NCI-H460 (cell line): ENCODE data around the gene GMEB2. TPM values are rescaled to one million over a fixed set of nuclear protein-coding genes. Genes with fewer than 3 reads are reported as not detected.
"Not testable (repeated sequence)": the region's sequence is repeated elsewhere in the genome, so short reads cannot be mapped to it uniquely, and the experiment has no call there.

Experiments used
- DNase-seq: peaks from one replicate; pipeline ENCODE4 v3.0.0-alpha.2; 2016; ENCODE audit warnings: low read depth; ENCODE audit errors: extremely low read depth
- total RNA-seq: library from RNA; depleted of rRNA; stranded (reverse); fragments of >200 nt; shearing (Covaris generic); gene quantifications from 2 replicates; pipeline ENCODE4 v1.2.3, GENCODE V29; 2014

GMEB2 gene
- total RNA-seq, 1 experiment from 2014 or later: 13.1 TPM

GRCh38 chr20:63657937-63658748 lies 31.2 kb upstream of the GMEB2 start, which contains the start of gene RTEL1:
RTEL1 (plus strand) TSS chr20:63658312; CDS start chr20:63659403, 1,091 bp downstream.
- DNase-seq: peak; percentile 83

DNA sequence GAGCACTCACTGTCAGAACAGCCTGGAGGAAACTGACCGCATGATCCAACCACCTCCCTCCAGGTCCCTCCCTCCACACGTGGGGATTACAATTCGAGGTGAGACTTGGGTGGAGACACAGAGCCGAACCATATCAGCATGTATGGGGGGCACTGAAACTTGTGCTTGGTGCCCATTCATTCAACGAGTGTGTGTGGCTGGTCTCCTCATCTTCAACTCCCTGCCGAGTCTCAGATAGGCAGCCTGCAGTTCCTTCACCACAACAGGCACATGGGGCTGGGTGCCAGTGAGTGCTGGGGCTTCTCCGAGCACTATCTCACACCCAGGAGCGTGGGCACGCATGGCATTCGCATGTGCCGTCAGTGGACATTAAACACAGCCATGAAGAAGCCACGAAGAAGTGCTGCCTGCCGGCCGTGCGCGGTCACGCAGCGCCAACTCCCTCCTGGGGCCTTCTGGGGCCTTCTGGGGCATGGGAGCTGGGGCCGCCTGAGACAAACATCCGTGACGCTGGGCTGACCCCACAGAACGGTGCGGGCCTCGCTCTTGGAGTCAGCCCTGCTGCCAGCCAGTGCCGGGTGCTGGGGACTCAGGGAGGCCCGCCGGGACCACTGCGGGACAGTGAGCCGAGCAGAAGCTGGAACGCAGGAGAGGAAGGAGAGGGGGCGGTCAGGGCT lies 30.5 kb upstream of the GMEB2 start:
- no peak for DNase-seq

DNA sequence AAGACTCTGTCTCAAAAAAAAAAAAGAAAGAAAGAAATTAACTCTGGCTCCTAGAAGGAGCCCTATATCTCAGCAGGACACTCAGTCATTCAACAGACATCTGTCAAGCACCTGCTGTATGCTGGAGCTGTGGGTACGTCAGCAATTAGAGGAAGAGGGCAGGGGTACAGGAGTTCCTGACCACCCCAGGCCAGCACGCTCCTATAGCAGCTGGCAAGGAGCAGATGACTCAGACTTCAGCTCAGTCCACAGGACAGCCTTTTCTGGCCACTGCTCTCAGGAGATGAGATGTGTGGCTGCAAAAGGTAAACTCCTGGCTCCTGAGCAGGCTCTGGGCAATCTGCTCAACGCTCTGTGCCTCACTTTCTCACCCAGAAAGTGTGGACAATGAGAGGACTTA lies 29.6 kb upstream of the GMEB2 start:
- no peak for DNase-seq

DNA sequence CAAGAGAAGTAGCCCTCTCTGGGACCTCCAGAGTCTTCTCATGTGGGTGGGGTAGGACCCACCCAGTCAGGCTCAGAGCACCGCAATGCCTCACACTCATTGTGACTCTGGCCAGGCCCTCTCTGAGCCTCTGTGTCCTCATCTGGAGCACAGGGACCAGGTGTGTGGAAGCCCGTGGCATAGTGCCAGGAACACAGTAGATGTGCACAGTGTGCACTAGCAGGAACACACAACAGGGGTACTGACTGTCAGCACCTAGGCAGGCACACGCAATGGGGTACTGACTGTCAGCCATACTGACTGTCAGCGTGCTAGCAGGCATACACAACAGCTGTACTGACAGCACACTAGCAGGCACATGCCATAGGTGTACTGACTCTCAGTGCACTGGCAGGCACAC lies 28.3 kb upstream of the GMEB2 start:
- no peak for DNase-seq

GRCh38 chr20:63653974-63654668 lies 27.2 kb upstream of the GMEB2 start:
- no peak for DNase-seq

- peak; percentile 74 for DNase-seq
Observed at GRCh38 chr20:63653041-63653973, 26.4 kb upstream of the GMEB2 start, which contains the start of gene STMN3. STMN3 (minus strand) TSS chr20:63653424; CDS start chr20:63653345, 79 bp downstream.

DNA sequence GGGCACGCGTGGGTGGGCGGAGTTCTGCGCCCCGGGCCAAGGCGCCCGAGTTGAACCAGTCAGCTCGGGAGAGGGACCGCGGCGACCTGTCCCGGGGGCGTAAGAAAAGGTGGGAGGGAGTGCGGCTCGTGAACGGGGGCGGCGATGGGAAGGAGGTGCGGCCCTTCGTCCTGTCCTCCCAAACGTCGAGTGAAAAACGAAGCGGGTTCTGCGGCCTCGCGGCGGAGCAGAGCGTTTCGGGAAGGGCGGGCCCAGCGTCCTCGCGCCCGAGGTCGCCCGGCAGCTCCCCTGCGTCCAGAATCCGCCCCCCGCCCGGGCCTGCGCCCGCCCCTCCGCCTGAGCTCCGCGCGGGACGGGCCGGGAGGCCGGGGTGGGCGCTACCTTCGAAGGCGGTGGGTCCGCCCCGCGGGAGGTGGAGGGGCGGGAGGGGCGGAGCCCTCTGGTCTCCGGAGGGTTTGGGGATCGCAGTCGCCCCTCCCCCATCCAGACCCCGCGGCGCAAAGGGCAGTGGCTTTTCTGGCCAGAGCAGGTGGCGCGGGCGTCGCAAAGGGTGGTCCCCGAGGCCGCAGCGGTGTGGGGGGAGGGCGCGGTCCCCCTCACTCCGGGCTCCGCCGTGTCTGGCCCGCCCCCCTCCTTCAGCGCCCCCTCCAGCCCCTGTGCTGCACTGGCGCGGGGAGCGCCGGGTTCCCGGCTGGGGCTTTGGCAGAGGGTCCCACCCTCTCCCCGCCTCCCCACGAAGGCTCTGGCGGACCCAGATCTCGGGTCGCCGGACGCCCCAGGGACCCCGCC lies 25.5 kb upstream of the GMEB2 start:
- no peak for DNase-seq

GRCh38 chr20:63651942-63652191 lies 25.0 kb upstream of the GMEB2 start:
- no peak for DNase-seq

DNA sequence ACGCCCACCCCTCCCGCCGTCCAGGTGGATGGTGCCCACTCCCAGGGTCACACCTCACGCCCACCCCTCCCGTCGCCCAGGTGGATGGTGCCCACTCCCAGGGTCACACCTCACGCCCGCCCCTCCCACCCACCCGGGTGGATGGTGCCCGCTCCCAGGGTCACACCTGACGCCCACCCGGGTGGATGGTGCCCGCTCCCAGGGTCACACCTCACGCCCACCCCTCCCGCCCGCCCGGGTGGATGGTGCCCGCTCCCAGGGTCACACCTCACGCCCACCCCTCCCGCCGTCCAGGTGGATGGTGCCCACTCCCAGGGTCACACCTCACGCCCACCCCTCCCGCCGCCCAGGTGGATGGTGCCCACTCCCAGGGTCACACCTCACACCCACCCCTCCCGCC lies 23.6 kb upstream of the GMEB2 start:
- DNase-seq: not testable (repeated sequence)

DNA sequence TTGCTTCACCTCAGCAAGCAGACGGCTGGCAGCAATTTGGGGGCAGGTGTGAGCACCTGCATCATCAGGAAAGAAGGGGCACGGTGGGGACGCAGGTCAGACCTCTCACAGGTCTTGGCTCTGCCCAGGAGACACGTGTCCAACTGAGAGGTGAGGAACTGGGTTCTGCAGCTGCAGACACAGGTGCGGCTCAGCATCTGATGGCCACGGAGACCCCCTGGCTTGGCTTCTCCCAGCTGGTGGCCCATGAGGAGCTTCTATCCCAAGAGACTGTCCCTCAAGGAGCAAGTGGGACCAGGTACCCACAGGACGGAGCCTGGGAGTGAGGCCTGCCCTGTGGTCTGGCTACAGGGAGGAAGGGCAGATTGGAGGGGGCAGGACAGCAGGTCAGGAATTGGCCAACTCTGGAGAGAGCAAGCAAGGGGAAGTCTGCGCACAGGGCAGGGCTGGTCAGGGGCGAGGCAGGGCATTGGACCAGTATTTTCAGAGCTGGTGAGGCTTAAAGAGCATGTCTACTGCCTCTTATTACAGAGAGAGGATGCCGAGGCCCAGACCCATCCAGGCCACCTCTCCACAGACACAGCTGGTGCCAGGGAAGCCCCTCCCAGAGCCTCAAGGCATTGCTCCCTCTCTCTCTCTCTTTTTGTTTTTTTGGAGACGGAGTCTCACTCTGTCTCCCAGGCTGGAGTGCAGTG lies 22.1 kb upstream of the GMEB2 start:
- DNase-seq: no peak

DNA sequence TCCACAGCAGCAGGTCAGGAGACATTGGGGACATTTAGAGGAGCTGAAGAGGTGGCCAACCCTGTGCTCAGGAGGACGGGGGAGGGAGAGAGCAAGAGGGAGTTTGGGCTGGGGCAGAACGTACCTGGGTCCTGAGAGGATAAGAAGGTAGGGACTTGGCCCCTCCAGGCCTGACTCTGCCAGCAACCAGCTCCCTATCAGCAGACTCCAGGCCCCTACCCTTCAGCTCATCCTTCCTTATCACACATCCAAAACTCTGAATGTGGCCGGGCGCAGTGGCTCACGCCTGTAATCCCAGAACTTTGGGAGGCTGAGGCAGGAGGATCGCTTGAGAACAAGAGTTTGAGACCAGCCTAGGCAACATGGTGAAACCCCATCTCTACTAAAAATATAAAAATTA lies 21.3 kb upstream of the GMEB2 start:
- no peak for DNase-seq

GRCh38 chr20:63645218-63645617 lies 18.3 kb upstream of the GMEB2 start:
- no peak for DNase-seq

DNA sequence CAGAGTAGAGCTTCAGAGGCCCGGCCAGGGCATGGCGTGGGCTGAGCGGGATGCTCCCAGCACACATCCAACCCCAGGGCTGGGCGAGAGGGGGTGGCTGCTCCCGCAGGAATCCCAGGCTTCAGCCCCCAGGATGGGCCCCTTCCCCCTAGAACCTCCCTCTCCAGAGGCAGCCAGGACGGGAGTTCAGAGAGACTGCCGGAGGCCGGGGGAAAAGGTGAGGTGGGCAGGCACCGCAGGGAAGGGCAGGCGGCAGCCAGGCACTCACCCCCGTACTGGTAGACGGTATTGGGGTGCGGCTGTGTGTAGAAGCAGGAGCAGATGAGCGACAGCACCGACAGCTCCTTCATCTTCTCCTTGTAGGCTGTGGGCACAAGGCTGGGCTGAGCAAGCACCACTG lies 17.0 kb upstream of the GMEB2 start:
- no peak for DNase-seq

DNA sequence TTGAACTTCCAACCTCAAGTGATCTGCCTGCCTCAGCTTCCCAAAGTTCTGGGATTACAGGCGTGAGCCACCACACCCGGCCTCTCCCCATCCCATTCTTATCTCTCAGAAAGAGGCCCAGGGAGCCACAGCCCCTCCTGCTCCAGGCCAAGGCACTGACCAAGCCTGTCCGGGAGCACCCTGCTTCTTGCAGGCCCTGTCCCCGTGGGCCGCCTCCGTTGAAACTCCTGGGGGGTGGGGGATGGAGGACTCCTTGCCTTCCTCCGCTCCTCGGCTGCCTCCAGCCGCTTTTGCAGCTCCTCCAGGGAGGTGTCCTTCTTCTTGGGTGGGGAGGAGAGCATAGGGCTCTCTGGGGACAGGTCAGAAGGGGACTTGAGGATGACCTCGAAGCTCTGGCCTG lies 16.6 kb upstream of the GMEB2 start:
- no peak for DNase-seq

- DNase-seq: no peak
Observed at GRCh38 chr20:63642527-63643247, 15.8 kb upstream of the GMEB2 start.

DNA sequence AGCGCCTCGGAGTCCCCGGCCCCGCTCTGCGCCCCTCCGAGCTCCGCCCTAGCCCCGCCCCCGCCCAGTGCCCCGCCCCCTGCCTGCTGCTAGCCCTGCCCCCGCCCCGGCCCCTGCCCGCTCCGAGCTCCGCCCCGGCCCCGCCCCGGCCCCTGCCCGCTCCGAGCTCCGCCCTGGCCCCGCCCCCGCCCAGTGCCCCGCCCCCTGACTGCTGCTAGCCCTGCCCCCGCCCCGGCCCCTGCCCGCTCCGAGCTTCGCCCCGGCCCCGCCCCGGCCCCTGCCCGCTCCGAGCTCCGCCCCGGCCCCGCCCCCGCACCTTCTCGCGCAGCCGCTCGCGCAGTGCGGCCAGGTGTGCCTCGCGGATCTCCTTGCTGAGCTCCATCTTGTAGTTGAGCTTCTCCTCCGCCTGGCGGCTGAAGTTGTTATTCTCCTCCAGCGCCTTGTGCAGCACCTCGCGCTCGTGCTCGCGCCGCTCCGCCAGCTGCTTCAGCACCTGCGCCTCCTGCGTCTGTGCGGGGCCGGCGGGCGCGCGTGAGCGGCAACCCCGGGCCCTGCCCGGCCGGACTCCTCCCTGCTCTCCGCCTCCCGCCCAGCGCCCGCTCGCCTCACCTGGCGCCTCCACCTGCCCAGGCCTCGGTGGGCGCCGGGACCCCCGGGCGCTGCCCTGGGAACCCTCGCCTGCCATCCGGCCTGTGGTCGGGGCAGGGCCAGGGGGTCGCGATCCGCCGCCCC lies 15.1 kb upstream of the GMEB2 start:
- peak; percentile 62 for DNase-seq

- DNase-seq: no peak
Observed at GRCh38 chr20:63641146-63641791, 14.4 kb upstream of the GMEB2 start.
